Thymus (tissue), 11 donors: Measurements from ENCODE around the gene PTPRT. TPM values are rescaled to one million over a fixed set of nuclear protein-coding genes. Genes with fewer than 3 reads are reported as not detected.

Experiments used
- DNase-seq, 9 donors: peaks; one replicate each; pipeline ENCODE4 v3.0.0-alpha.2; 2013; ENCODE audit warnings: low spot score in 9 of 9, low read depth in 6 of 9, missing footprints in 1 of 9
- H3K27ac ChIP-seq, 2 donors: one replicate each; pipeline ENCODE4 v1.5.1; 2013; ENCODE audit warnings: control low read depth in 1 of 2, low read depth in 1 of 2, low read length in 1 of 2, mild to moderate bottlenecking in 1 of 2, moderate library complexity in 1 of 2
- H3K27me3 ChIP-seq, 2 donors: one replicate each; pipeline ENCODE4 v1.5.1; 2013; ENCODE audit warnings: low read length in 1 of 2; ENCODE audit not compliant: control insufficient read depth in 2 of 2, insufficient read depth in 1 of 2
- H3K36me3 ChIP-seq, 2 donors: one replicate each; pipeline ENCODE4 v1.5.1; 2013; ENCODE audit warnings: low read length in 1 of 2, mild to moderate bottlenecking in 1 of 2, moderate library complexity in 1 of 2; ENCODE audit not compliant: control insufficient read depth in 2 of 2, insufficient read depth in 2 of 2
- H3K4me1 ChIP-seq, 2 donors: one replicate each; pipeline ENCODE4 v1.5.1; 2013; ENCODE audit warnings: low read length in 2 of 2; ENCODE audit not compliant: control insufficient read depth in 2 of 2, insufficient read depth in 2 of 2
- H3K4me3 ChIP-seq, 2 donors: one replicate each; pipeline ENCODE4 v1.5.1; 2013; ENCODE audit warnings: low read length in 2 of 2, control low read depth in 1 of 2, mild to moderate bottlenecking in 1 of 2
- H3K9me3 ChIP-seq, 2 donors: one replicate each; pipeline ENCODE4 v1.5.1; 2013; ENCODE audit warnings: low read length in 1 of 2, mild to moderate bottlenecking in 1 of 2; ENCODE audit not compliant: control insufficient read depth in 2 of 2, insufficient read depth in 1 of 2
- WGBS: extraction: QIAGEN DNeasy Blood & Tissue Kit; methylation state at CpG from one replicate; pipeline ENCODE4 v1.1.7; 2013; 5-methylcytosine and 5-hydroxymethylcytosine counted together
- polyA plus RNA-seq: library from polyadenylated mRNA; stranded (reverse); fragments of 200-250 nt; gene quantifications from one replicate; pipeline ENCODE4 v1.2.3, GENCODE V29; 2013
- total RNA-seq: library from RNA; stranded (reverse); fragments of 120-200 nt; gene quantifications from one replicate; pipeline ENCODE4 v1.2.4, GENCODE V29; 2013
- donor health status: healthy.

PTPRT gene
- total and polyA plus RNA-seq, 2 donors, result 2.4 to 4.5 TPM

- no peaks in the 10 kb centered on the region for H3K9me3 ChIP-seq
- no peak for DNase-seq
- H3K4me1 ChIP-seq, result no peaks in the 10 kb centered on the region
- H3K4me3 ChIP-seq, result no peak overlapping the region
- no peaks in the 10 kb centered on the region for H3K36me3 ChIP-seq
- no peak overlapping the region for H3K27ac ChIP-seq
- no peaks in the 10 kb centered on the region for H3K27me3 ChIP-seq
Measured at GRCh38 chr20:42852691-42853090, 337.0 kb downstream of the PTPRT start.

GRCh38 chr20:42846784-42847490, 342.8 kb downstream of the PTPRT start:
- 63% methylated on average over 8 of the region's 8 CpGs for WGBS
- H3K27me3 ChIP-seq, result no peaks in the 10 kb centered on the region
- H3K9me3 ChIP-seq, result no peaks in the 10 kb centered on the region
- H3K4me1 ChIP-seq, result no peaks in the 10 kb centered on the region
- DNase-seq, result no peak
- H3K36me3 ChIP-seq, result no peaks in the 10 kb centered on the region
- H3K4me3 ChIP-seq, result no peak overlapping the region
- no peak overlapping the region for H3K27ac ChIP-seq

- Histone ChIP-seq H3K27ac (no peak overlapping the region), H3K4me1 (no peaks in the 10 kb centered on the region), H3K4me3 (no peak overlapping the region), H3K27me3 (no peaks in the 10 kb centered on the region), H3K36me3 (no peaks in the 10 kb centered on the region), H3K9me3 (no peaks in the 10 kb centered on the region)
- no peak for DNase-seq
- 94% methylated on average over 6 of the region's 6 CpGs for WGBS
Measured at GRCh38 chr20:42844751-42845150, 345.0 kb downstream of the PTPRT start.

- Histone ChIP-seq H3K36me3 (no peaks in the 10 kb centered on the region), H3K4me1 (no peaks in the 10 kb centered on the region), H3K4me3 (no peak overlapping the region), H3K9me3 (no peaks in the 10 kb centered on the region), H3K27ac (no peak overlapping the region), H3K27me3 (no peaks in the 10 kb centered on the region)
- no peak for DNase-seq
- WGBS, result 93% methylated on average over 3 of the region's 3 CpGs
Measured at GRCh38 chr20:42837456-42837855, 352.2 kb downstream of the PTPRT start.

GRCh38 chr20:42836339-42836738, 353.4 kb downstream of the PTPRT start:
- Histone ChIP-seq H3K4me1 (no peaks in the 10 kb centered on the region), H3K4me3 (no peak overlapping the region), H3K36me3 (no peaks in the 10 kb centered on the region), H3K9me3 (no peaks in the 10 kb centered on the region), H3K27ac (no peak overlapping the region), H3K27me3 (no peaks in the 10 kb centered on the region)
- DNase-seq, result peak in 1 of 9 donors; percentile 12
- WGBS, result 81% methylated on average over 5 of the region's 5 CpGs

- Histone ChIP-seq H3K4me3 (no peak overlapping the region), H3K36me3 (no peaks in the 10 kb centered on the region), H3K9me3 (no peaks in the 10 kb centered on the region), H3K4me1 (no peaks in the 10 kb centered on the region), H3K27ac (no peak overlapping the region), H3K27me3 (no peaks in the 10 kb centered on the region)
- WGBS, result 87% methylated on average over 6 of the region's 6 CpGs
- no peak for DNase-seq
Measured at GRCh38 chr20:42807876-42808275, 381.8 kb downstream of the PTPRT start.

GRCh38 chr20:42795111-42795695, 394.5 kb downstream of the PTPRT start:
- no peaks in the 10 kb centered on the region for H3K4me1 ChIP-seq
- H3K27me3 ChIP-seq, result no peaks in the 10 kb centered on the region
- DNase-seq, result no peak
- no peak overlapping the region for H3K4me3 ChIP-seq
- H3K9me3 ChIP-seq, result no peaks in the 10 kb centered on the region
- H3K27ac ChIP-seq, result no peak overlapping the region
- 85% methylated on average over 11 of the region's 11 CpGs for WGBS
- H3K36me3 ChIP-seq, result no peaks in the 10 kb centered on the region

- no peaks in the 10 kb centered on the region for H3K4me1 ChIP-seq
- H3K4me3 ChIP-seq, result no peak overlapping the region
- H3K27me3 ChIP-seq, result no peaks in the 10 kb centered on the region
- H3K36me3 ChIP-seq, result no peaks in the 10 kb centered on the region
- DNase-seq, result no peak
- WGBS, result 97% methylated on average over 1 of the region's 1 CpG
- H3K27ac ChIP-seq, result no peak overlapping the region
- H3K9me3 ChIP-seq, result peaks cover 0 to 1% of the 10 kb centered on the region in 2 donors
Measured at GRCh38 chr20:42792052-42792451, 397.7 kb downstream of the PTPRT start.

- WGBS, result 54% methylated on average over 2 of the region's 2 CpGs
- Histone ChIP-seq H3K4me1 (no peaks in the 10 kb centered on the region), H3K27ac (no peak overlapping the region), H3K36me3 (no peaks in the 10 kb centered on the region), H3K4me3 (no peak overlapping the region), H3K27me3 (no peaks in the 10 kb centered on the region), H3K9me3 (peaks cover 0 to 1% of the 10 kb centered on the region in 2 donors)
- DNase-seq, result no peak
Measured at GRCh38 chr20:42790111-42790510, 399.6 kb downstream of the PTPRT start.
